NB4 (cell line): Measurements from ENCODE around the gene SLC39A6.

ENCODE experiments used
- DNase-seq: peaks from one replicate; pipeline ENCODE4 v3.0.0; 2010; ENCODE audit warnings: low read depth
- H3K4me3 ChIP-seq: one replicate; pipeline ENCODE4 v1.5.1; 2011; ENCODE audit warnings: mild to moderate bottlenecking, low read depth, low read length, moderate library complexity
- CTCF ChIP-seq: IDR thresholded peaks from one replicate; pipeline ENCODE4 v1.5.1; 2012; ENCODE audit warnings: low read depth, low read length
- MAX ChIP-seq: IDR thresholded peaks from 2 replicates; pipeline ENCODE4 v1.6.1; 2011; ENCODE audit warnings: low read depth, low read length
- MYC ChIP-seq: IDR thresholded peaks from 2 replicates; pipeline ENCODE4 v1.6.1; 2011; ENCODE audit warnings: low read depth, low read length
- POLR2A ChIP-seq: IDR thresholded peaks from 2 replicates; pipeline ENCODE4 v1.6.1; 2011; ENCODE audit warnings: mild to moderate bottlenecking; ENCODE audit not compliant: insufficient read length; ENCODE audit errors: extremely low read depth

SLC39A6 gene

GRCh38 chr18:36155851-36156757 is 27.0 kb upstream of the SLC39A6 start:
- TF ChIP-seq MAX (no peak), MYC (no peak), POLR2A (no peak), CTCF (no peak)
- DNase-seq, result no peak

GRCh38 chr18:36153771-36154170 is 24.6 kb upstream of the SLC39A6 start:
- H3K4me3 ChIP-seq, result no peak overlapping the region
- TF ChIP-seq MAX (no peak), POLR2A (no peak), CTCF (no peak), MYC (no peak)
- DNase-seq, result no peak

More at GRCh38 chr18:36155851-36156757, 27.0 kb upstream of the SLC39A6 start:
- H3K4me3 ChIP-seq, result no peak overlapping the region

GRCh38 chr18:36153203-36153602 is 24.1 kb upstream of the SLC39A6 start:
- TF ChIP-seq MAX (no peak), CTCF (no peak), MYC (no peak), POLR2A (no peak)
- DNase-seq, result no peak
- H3K4me3 ChIP-seq, result no peak overlapping the region

- no peak overlapping the region for H3K4me3 ChIP-seq
- no peak for TF ChIP-seq CTCF
- no peak for TF ChIP-seq MAX
- TF ChIP-seq MYC, result no peak
- no peak for TF ChIP-seq POLR2A
- no peak for DNase-seq
Measured at GRCh38 chr18:36152781-36153180, 23.6 kb upstream of the SLC39A6 start.

- TF ChIP-seq MYC, result no peak
- TF ChIP-seq CTCF, result no peak
- H3K4me3 ChIP-seq, result no peak overlapping the region
- no peak for DNase-seq
Measured at GRCh38 chr18:36149514-36150289, 20.6 kb upstream of the SLC39A6 start.
